ENCODE measurements around the gene TRIM52. TPM values are rescaled to one million over a fixed set of nuclear protein-coding genes. Genes with fewer than 3 reads are reported as not detected.

The TRIM52 gene
- polyA plus RNA-seq, 2 of the 4 experiments (the other 2 are of a cell fraction), result 11.1 to 12.1 TPM

GRCh38 chr5:181259974-181260719 lies 796 bp downstream of the TRIM52 start:
- FAIRE-seq (no peak), DNase-seq (ENCODE audit: low read depth in 1 of 2, low spot score in 1 of 2) (no peak), ATAC-seq (peak in 1 of 2 experiments; percentile 5; a peak in 2 of 6 replicates)
- POLR2A ChIA-PET, result interaction anchor here (2.2 to 3.2 kb wide), 3 partner anchors 8 to 37 kb away, joined by 13 to 21 read pairs (median 18); partner anchors contain the start of gene TRIM41
- Histone ChIP-seq H3K9me3 (no peaks in the 10 kb centered on the region), H3K4me2 (peak overlapping the region; percentile 98), H3K4me3 (peak overlapping the region; percentile 94), H3K27ac (peak overlapping the region; percentile 98 to 99), H3K4me1 (peaks cover 20% of the 10 kb centered on the region)
- TF ChIP-seq GATA3 (IDR thresholded peaks at IDR 0.05; ENCODE audit: borderline replicate concordance), result no peak
- TF ChIP-seq RNF2 (IDR thresholded peaks at IDR 0.05; ENCODE audit: borderline replicate concordance, low read depth), result no peak
- no peak for TF ChIP-seq CBX2 (IDR thresholded peaks at IDR 0.05; ENCODE audit: borderline replicate concordance, low read depth)
- no peak for TF ChIP-seq POLR2AphosphoS2 (conservative IDR thresholded peaks at IDR 0.05; ENCODE audit: low read length)
- no peak for TF ChIP-seq FOSL2 (IDR thresholded peaks at IDR 0.05)
- no peak for TF ChIP-seq FOSL2 (CRISPR knock-in tag; IDR thresholded peaks at IDR 0.05)
- no peak for TF ChIP-seq HDAC2 (IDR thresholded peaks at IDR 0.05)
- TF ChIP-seq BCL3 (IDR thresholded peaks at IDR 0.05), result no peak
- no peak for TF ChIP-seq TP53 (CRISPR knock-in tag; IDR thresholded peaks at IDR 0.05)
- TF ChIP-seq USF2 (IDR thresholded peaks at IDR 0.05), result no peak
- TF ChIP-seq FOXS1 (CRISPR knock-in tag; IDR thresholded peaks at IDR 0.05), result no peak
- no peak for TF ChIP-seq CHD2 (IDR thresholded peaks at IDR 0.05; ENCODE audit: low read length, partially characterized antibody)
- no peak for TF ChIP-seq ELK1 (IDR thresholded peaks at IDR 0.05; ENCODE audit: low read depth, low read length)
- no peak for TF ChIP-seq RAD21 (conservative IDR thresholded peaks at IDR 0.05 in 1 of 2, IDR thresholded peaks at IDR 0.05 in 1 of 2)
- no peak for TF ChIP-seq PBX3 (IDR thresholded peaks at IDR 0.05)
- TF ChIP-seq MAX (IDR thresholded peaks at IDR 0.05), result no peak
- TF ChIP-seq EHF (CRISPR knock-in tag; IDR thresholded peaks at IDR 0.05), result no peak
- TF ChIP-seq ZFP36 (IDR thresholded peaks at IDR 0.05; ENCODE audit: borderline replicate concordance, partially characterized antibody), result no peak
- 5% methylated on average over 26 of the region's 26 CpGs for WGBS (ENCODE audit: missing lambda C conversion rate)
- CTCF ChIA-PET, result interaction anchor here (0.8 to 1.9 kb wide), 2 partner anchors 9 to 11 kb away, joined by 3 to 5 read pairs; no protein-coding TSS in a partner anchor

GRCh38 chr5:181259283-181259682 lies 1.7 kb downstream of the TRIM52 start:
- peaks cover 23% of the 10 kb centered on the region for H3K4me1 ChIP-seq
- ChIA-PET POLR2A (interaction anchor here (0.5 kb wide), 1 partner anchor 399 kb away, joined by 3 read pairs; no protein-coding TSS in a partner anchor), CTCF (interaction anchor here (1.9 kb wide), 1 partner anchor 8 kb away, joined by 5 read pairs; no protein-coding TSS in a partner anchor)
- H3K27ac ChIP-seq, result peak overlapping the region in 1 of 2 experiments; percentile 98; a peak in 1 of 6 replicates
- TF ChIP-seq KDM5A (IDR thresholded peaks at IDR 0.05), result no peak
- TF ChIP-seq CHD2 (IDR thresholded peaks at IDR 0.05; ENCODE audit: low read length, partially characterized antibody), result no peak
- TF ChIP-seq HOXA7 (CRISPR knock-in tag; IDR thresholded peaks at IDR 0.05), result no peak
- no peak for TF ChIP-seq KDM1A (IDR thresholded peaks at IDR 0.05; ENCODE audit: low read depth)
- TF ChIP-seq HMGXB4 (CRISPR knock-in tag; IDR thresholded peaks at IDR 0.05; ENCODE audit: borderline replicate concordance), result no peak
- no peak for TF ChIP-seq SMC3 (IDR thresholded peaks at IDR 0.05)
- no peak for DNase-seq (ENCODE audit: low read depth in 1 of 2, low spot score in 1 of 2)
- FAIRE-seq, result no peak
- 18% methylated on average over 2 of the region's 2 CpGs for WGBS (ENCODE audit: missing lambda C conversion rate)
- peak overlapping the region; percentile 94 for H3K4me3 ChIP-seq
- peak overlapping the region; percentile 98 for H3K4me2 ChIP-seq
- ATAC-seq, result no peak
- no peaks in the 10 kb centered on the region for H3K9me3 ChIP-seq
